ENCODE results near the gene TMEM183A. TPM values are rescaled to one million over a fixed set of nuclear protein-coding genes. Genes with fewer than 3 reads are reported as not detected.
A peak's percentile ranks its signal among the peaks of the same experiment; 100 is the strongest.

The TMEM183A gene
- total and polyA plus RNA-seq, 2 of the 4 experiments (the other 2 are of a cell fraction): 56.8 to 63.1 TPM

DNA sequence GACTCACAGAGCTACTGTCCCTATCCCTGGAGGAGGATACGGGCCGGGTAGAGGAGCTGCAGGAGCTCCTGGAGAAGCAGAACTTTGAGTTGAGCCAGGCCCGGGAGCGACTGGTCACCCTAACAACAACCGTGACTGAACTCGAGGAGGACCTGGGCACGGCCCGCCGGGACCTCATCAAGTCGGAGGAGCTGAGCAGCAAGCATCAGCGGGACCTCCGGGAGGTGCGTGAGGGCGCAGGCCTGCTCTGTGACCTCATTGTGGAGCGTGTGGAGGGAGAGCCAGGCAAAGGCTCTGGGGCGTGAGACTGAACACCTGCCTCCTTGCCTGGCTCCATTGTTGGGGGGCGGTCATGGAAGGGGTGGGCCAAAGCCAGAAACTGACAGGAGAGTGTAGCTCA is 38.2 kb downstream of the TMEM183A start:
- dilution Hi-C loops (cut with HindIII; ENCODE audit: low sequenced_read_pairs, unreplicated experiment) (no loop called here), in situ Hi-C loops (cut with MboI; ENCODE audit: low sequenced_read_pairs) (no loop called here), intact Hi-C loops (cut with micrococcal nuclease) (no loop called here)
- H2BK120ac ChIP-seq (ENCODE audit: low read depth, low read length): no peak overlapping the region
- H3K9ac ChIP-seq (ENCODE audit: low read depth, low read length): no peak overlapping the region
- no peak overlapping the region for H3K4me3 ChIP-seq (ENCODE audit: insufficient read depth, low read depth, low read length)
- CTCF ChIA-PET: no interaction called here
- H3K14ac ChIP-seq (replicated peaks; ENCODE audit: low read depth, low read length): no peak overlapping the region
- no peak overlapping the region for H4K8ac ChIP-seq (ENCODE audit: low read depth in 2 of 2, low read length in 2 of 2)
- 96% methylated on average over 10 of the region's 17 CpGs; no CpG with 5 or more reads in 1 of the 2 experiments for WGBS, 2 experiments (ENCODE audit: extremely low coverage in 2 of 2, insufficient read length in 1 of 2)
- H3K27me3 ChIP-seq (ENCODE audit: control insufficient read depth, insufficient read depth, low read length): no peaks in the 10 kb centered on the region
- H3K4me1 ChIP-seq (ENCODE audit: control insufficient read depth, insufficient read depth, low read length): peaks cover 14% of the 10 kb centered on the region
- H3K4ac ChIP-seq (ENCODE audit: low read depth, low read length): no peak overlapping the region
- no peaks in the 10 kb centered on the region for H3K9me3 ChIP-seq (ENCODE audit: control insufficient read depth, insufficient read depth, low read length)
- H4K91ac ChIP-seq (ENCODE audit: insufficient read depth, low read depth, low read length): no peak overlapping the region
- H3K18ac ChIP-seq (ENCODE audit: low read depth, low read length): no peak overlapping the region
- no peak overlapping the region for H3K27ac ChIP-seq (ENCODE audit: insufficient read depth, low read length)
- H3K56ac ChIP-seq (ENCODE audit: extremely low read depth, insufficient read depth, low read length): no peak overlapping the region
- no peak overlapping the region for H2BK5ac ChIP-seq (ENCODE audit: low read depth, low read length, poor library complexity, severe bottlenecking)
- no peak overlapping the region for H3K4me2 ChIP-seq (ENCODE audit: low read depth, low read length)
- no peak for TF ChIP-seq POLR2A (IDR thresholded peaks at IDR 0.05; ENCODE audit: low read depth, low read length)
- no peak for TF ChIP-seq RAD21 (IDR thresholded peaks at IDR 0.05; ENCODE audit: low read length)
- TF ChIP-seq BHLHE40 (IDR thresholded peaks at IDR 0.05; ENCODE audit: low read depth, low read length): no peak
- TF ChIP-seq RFX5 (IDR thresholded peaks at IDR 0.05; ENCODE audit: low read depth, low read length): no peak
- TF ChIP-seq MAFK (IDR thresholded peaks at IDR 0.05; ENCODE audit: low read depth, low read length): no peak
- no peak for TF ChIP-seq FOS (IDR thresholded peaks at IDR 0.05; ENCODE audit: low read depth, low read length)
- TF ChIP-seq USF2 (IDR thresholded peaks at IDR 0.05; ENCODE audit: low read depth, low read length): no peak
- no peak for TF ChIP-seq CHD1 (IDR thresholded peaks at IDR 0.05; ENCODE audit: low read depth, low read length)
- TF ChIP-seq RCOR1 (IDR thresholded peaks at IDR 0.05; ENCODE audit: insufficient replicate concordance, low read length): no peak
- TF ChIP-seq CEBPB (IDR thresholded peaks at IDR 0.05; ENCODE audit: low read depth, low read length): no peak
- no peak for TF ChIP-seq CTCF (conservative IDR thresholded peaks at IDR 0.05; ENCODE audit: low read depth, low read length)
- no peak for TF ChIP-seq MAZ (IDR thresholded peaks at IDR 0.05; ENCODE audit: borderline replicate concordance, low read depth, low read length)
- TF ChIP-seq, protein P1, sequence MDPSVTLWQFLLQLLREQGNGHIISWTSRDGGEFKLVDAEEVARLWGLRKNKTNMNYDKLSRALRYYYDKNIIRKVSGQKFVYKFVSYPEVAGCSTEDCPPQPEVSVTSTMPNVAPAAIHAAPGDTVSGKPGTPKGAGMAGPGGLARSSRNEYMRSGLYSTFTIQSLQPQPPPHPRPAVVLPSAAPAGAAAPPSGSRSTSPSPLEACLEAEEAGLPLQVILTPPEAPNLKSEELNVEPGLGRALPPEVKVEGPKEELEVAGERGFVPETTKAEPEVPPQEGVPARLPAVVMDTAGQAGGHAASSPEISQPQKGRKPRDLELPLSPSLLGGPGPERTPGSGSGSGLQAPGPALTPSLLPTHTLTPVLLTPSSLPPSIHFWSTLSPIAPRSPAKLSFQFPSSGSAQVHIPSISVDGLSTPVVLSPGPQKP (IDR thresholded peaks at IDR 0.05; ENCODE audit: borderline replicate concordance, low read depth, low read length): no peak
- no peak for TF ChIP-seq MXI1 (IDR thresholded peaks at IDR 0.05; ENCODE audit: borderline replicate concordance, low read depth, low read length)
- TF ChIP-seq NFE2L2 (IDR thresholded peaks at IDR 0.05; ENCODE audit: low read depth, low read length): no peak
- TF ChIP-seq SMC3 (IDR thresholded peaks at IDR 0.05; ENCODE audit: low read depth, low read length): no peak
- DNase-seq (no peak), ATAC-seq (ENCODE audit: low read depth) (no peak)
- H2BK15ac ChIP-seq (ENCODE audit: low read depth, low read length): no peak overlapping the region
- H3K9me1 ChIP-seq (ENCODE audit: insufficient read depth, low read length): peaks cover 6% of the 10 kb centered on the region
- H3K79me1 ChIP-seq (ENCODE audit: low read depth in 1 of 2, low read length in 2 of 2): peaks cover 0 to 7% of the 10 kb centered on the region in 2 experiments; a peak in 1 of 4 replicates
- H2BK20ac ChIP-seq (ENCODE audit: low read depth, low read length): no peak overlapping the region
- H2AFZ ChIP-seq (replicated peaks; ENCODE audit: low read length, poor library complexity): no peak overlapping the region
- H2AK5ac ChIP-seq (ENCODE audit: low read depth, low read length): no peak overlapping the region
- BruUV-seq (replicated peaks): no TSS peak
- H2AK9ac ChIP-seq (replicated peaks; ENCODE audit: low read depth, low read length, poor library complexity): peak overlapping the region; percentile 37
- POLR2A ChIA-PET (ENCODE audit: unreplicated experiment): no interaction called here
- H3K23ac ChIP-seq (ENCODE audit: low read depth, low read length): no peak overlapping the region
- peaks cover 3% of the 10 kb centered on the region; the same call in 1 of the 2 replicates for H4K20me1 ChIP-seq (ENCODE audit: insufficient read depth, low read length)
- H3K36me3 ChIP-seq (ENCODE audit: control insufficient read depth, insufficient read depth, low read length): peaks cover 21% of the 10 kb centered on the region
- H4K5ac ChIP-seq (ENCODE audit: low read depth, low read length): no peak overlapping the region
